Parathyroid adenoma (tissue), 2 donors: Measurements from ENCODE around the gene BRSK1.

ENCODE experiments used
- H2AFZ ChIP-seq: fragments of 300-600 bp; sonication (generic); one replicate; pipeline ENCODE4 v1.7.0; 2017; ENCODE audit warnings: antibody characterized with exemption, mild to moderate bottlenecking
- H3K27ac ChIP-seq: fragments of 300-600 bp; sonication (generic); one replicate; pipeline ENCODE4 v1.7.0; 2017
- H3K27me3 ChIP-seq: fragments of 300-600 bp; sonication (generic); one replicate; pipeline ENCODE4 v1.7.0; 2017; ENCODE audit warnings: low read length; ENCODE audit not compliant: control insufficient read depth, insufficient read depth
- H3K36me3 ChIP-seq: fragments of 300-600 bp; sonication (generic); one replicate; pipeline ENCODE4 v1.7.0; 2017; ENCODE audit warnings: low read length; ENCODE audit not compliant: control insufficient read depth, insufficient read depth
- H3K4me1 ChIP-seq: fragments of 300-600 bp; sonication (generic); one replicate; pipeline ENCODE4 v1.7.0; 2017; ENCODE audit warnings: control low read depth
- H3K4me2 ChIP-seq: fragments of 300-600 bp; sonication (generic); one replicate; pipeline ENCODE4 v1.7.0; 2017; ENCODE audit warnings: low read length
- H3K4me3 ChIP-seq: fragments of 300-600 bp; sonication (generic); one replicate; pipeline ENCODE4 v1.7.0; 2017; ENCODE audit warnings: low read depth, low read length
- H3K79me2 ChIP-seq: fragments of 300-600 bp; sonication (generic); one replicate; pipeline ENCODE4 v1.7.0; 2017; ENCODE audit warnings: control low read depth
- H3K9ac ChIP-seq: fragments of 300-600 bp; sonication (generic); one replicate; pipeline ENCODE4 v1.7.0; 2017; ENCODE audit warnings: mild to moderate bottlenecking
- H3K9me3 ChIP-seq: fragments of 300-600 bp; sonication (generic); one replicate; pipeline ENCODE4 v1.7.0; 2017; ENCODE audit warnings: low read length; ENCODE audit not compliant: control insufficient read depth
- CTCF ChIP-seq: fragments of 300-600 bp; sonication (generic); IDR thresholded peaks from one replicate; pipeline ENCODE4 v1.7.0; 2017; ENCODE audit warnings: antibody characterized with exemption, mild to moderate bottlenecking
- donor health status: primary hyperparathyroidism.

BRSK1 gene

GRCh38 chr19:55304980-55305379 lies 21.2 kb downstream of the BRSK1 start:
- no peaks in the 10 kb centered on the region for H3K9me3 ChIP-seq
- H3K4me3 ChIP-seq, result no peak overlapping the region
- no peaks in the 10 kb centered on the region for H3K4me1 ChIP-seq
- no peaks in the 10 kb centered on the region for H3K79me2 ChIP-seq
- no peak overlapping the region for H2AFZ ChIP-seq
- H3K36me3 ChIP-seq, result no peaks in the 10 kb centered on the region
- H3K27ac ChIP-seq, result no peak overlapping the region
- no peak for TF ChIP-seq CTCF
- H3K9ac ChIP-seq, result no peak overlapping the region
- H3K4me2 ChIP-seq, result no peak overlapping the region
- H3K27me3 ChIP-seq, result no peaks in the 10 kb centered on the region

- Histone ChIP-seq H3K4me2 (no peak overlapping the region), H3K4me1 (no peaks in the 10 kb centered on the region), H3K27me3 (no peaks in the 10 kb centered on the region), H3K36me3 (no peaks in the 10 kb centered on the region), H3K79me2 (no peaks in the 10 kb centered on the region), H3K27ac (no peak overlapping the region), H3K9me3 (no peaks in the 10 kb centered on the region), H3K9ac (no peak overlapping the region), H2AFZ (no peak overlapping the region), H3K4me3 (no peak overlapping the region)
- TF ChIP-seq CTCF, result no peak
Measured at GRCh38 chr19:55305491-55305890, 21.7 kb downstream of the BRSK1 start.

- Histone ChIP-seq H3K27me3 (no peaks in the 10 kb centered on the region), H3K27ac (no peak overlapping the region), H2AFZ (no peak overlapping the region), H3K9ac (no peak overlapping the region), H3K79me2 (no peaks in the 10 kb centered on the region), H3K4me1 (no peaks in the 10 kb centered on the region), H3K36me3 (no peaks in the 10 kb centered on the region), H3K9me3 (no peaks in the 10 kb centered on the region), H3K4me3 (no peak overlapping the region), H3K4me2 (no peak overlapping the region)
- TF ChIP-seq CTCF, result no peak
Measured at GRCh38 chr19:55305983-55306562, 22.3 kb downstream of the BRSK1 start.

GRCh38 chr19:55306712-55307111 lies 22.9 kb downstream of the BRSK1 start:
- H3K27ac ChIP-seq, result no peak overlapping the region
- no peak overlapping the region for H3K4me2 ChIP-seq
- no peak for TF ChIP-seq CTCF
- H2AFZ ChIP-seq, result no peak overlapping the region
- no peaks in the 10 kb centered on the region for H3K9me3 ChIP-seq
- H3K4me1 ChIP-seq, result no peaks in the 10 kb centered on the region
- no peak overlapping the region for H3K4me3 ChIP-seq
- no peaks in the 10 kb centered on the region for H3K36me3 ChIP-seq
- no peaks in the 10 kb centered on the region for H3K27me3 ChIP-seq
- no peak overlapping the region for H3K9ac ChIP-seq
- H3K79me2 ChIP-seq, result no peaks in the 10 kb centered on the region

- H3K4me2 ChIP-seq, result no peak overlapping the region
- no peak overlapping the region for H3K27ac ChIP-seq
- no peak for TF ChIP-seq CTCF
- H3K4me1 ChIP-seq, result no peaks in the 10 kb centered on the region
- H3K27me3 ChIP-seq, result no peaks in the 10 kb centered on the region
- no peak overlapping the region for H3K4me3 ChIP-seq
- H3K9me3 ChIP-seq, result no peaks in the 10 kb centered on the region
- no peak overlapping the region for H3K9ac ChIP-seq
- no peak overlapping the region for H2AFZ ChIP-seq
- no peaks in the 10 kb centered on the region for H3K79me2 ChIP-seq
- no peaks in the 10 kb centered on the region for H3K36me3 ChIP-seq
Measured at GRCh38 chr19:55308281-55308680, 24.5 kb downstream of the BRSK1 start.
